Fibroblast of pulmonary artery (primary cell): ENCODE results near the gene LTBP2.

Source experiments
- DNase-seq: peaks from one replicate; pipeline ENCODE4 v3.0.0-alpha.2; 2010; ENCODE audit warnings: low read depth
- H3K4me3 ChIP-seq: replicated peaks from 2 replicates; pipeline ENCODE4 v1.5.1; 2011; ENCODE audit warnings: low read depth, mild to moderate bottlenecking, control low read depth, low read length, moderate library complexity
- TF ChIP-seq, protein P1 (sequence below): IDR thresholded peaks from 2 replicates; pipeline ENCODE4 v1.5.1; 2011; ENCODE audit warnings: mild to moderate bottlenecking, control low read depth, low read length, inconsistent platforms; ENCODE audit errors: missing control alignments

LTBP2 gene

DNA sequence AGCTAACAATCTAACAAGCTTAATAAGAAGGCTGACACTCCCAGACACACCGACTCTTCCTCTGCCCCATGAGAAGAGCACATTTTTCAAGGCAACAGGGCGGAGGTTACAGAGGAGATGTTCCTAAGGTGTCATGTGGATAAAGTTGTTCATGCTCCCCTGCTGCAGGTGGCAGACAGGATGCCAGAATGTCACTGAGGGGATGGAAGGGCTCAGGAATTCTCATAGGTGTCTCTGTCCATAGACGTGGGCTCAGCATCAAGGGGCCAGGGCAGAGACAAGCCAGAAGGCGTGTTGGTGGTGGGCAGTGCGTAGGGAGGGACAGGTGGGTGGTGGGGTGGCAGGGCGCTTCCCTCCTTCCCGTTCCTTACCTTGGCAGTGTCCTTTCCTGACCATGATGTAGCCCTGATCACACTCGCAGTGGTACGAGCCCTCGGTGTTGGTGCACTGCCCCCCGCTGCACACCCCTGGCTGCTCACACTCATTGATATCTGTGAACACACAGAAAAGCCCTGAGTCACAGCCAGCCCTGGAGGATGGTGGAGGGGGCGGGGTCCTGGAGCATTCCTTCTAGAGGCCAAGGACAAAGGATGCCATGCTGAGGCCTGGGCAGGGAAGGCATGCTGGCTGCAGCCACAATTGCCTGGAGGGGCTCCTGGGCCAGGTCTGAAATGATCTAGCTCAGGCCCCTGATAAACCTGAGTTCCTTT lies 95.4 kb downstream of the LTBP2 start:
- DNase-seq = peak; percentile 19
- TF ChIP-seq, protein P1, sequence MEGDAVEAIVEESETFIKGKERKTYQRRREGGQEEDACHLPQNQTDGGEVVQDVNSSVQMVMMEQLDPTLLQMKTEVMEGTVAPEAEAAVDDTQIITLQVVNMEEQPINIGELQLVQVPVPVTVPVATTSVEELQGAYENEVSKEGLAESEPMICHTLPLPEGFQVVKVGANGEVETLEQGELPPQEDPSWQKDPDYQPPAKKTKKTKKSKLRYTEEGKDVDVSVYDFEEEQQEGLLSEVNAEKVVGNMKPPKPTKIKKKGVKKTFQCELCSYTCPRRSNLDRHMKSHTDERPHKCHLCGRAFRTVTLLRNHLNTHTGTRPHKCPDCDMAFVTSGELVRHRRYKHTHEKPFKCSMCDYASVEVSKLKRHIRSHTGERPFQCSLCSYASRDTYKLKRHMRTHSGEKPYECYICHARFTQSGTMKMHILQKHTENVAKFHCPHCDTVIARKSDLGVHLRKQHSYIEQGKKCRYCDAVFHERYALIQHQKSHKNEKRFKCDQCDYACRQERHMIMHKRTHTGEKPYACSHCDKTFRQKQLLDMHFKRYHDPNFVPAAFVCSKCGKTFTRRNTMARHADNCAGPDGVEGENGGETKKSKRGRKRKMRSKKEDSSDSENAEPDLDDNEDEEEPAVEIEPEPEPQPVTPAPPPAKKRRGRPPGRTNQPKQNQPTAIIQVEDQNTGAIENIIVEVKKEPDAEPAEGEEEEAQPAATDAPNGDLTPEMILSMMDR = no peak
- no peak overlapping the region for H3K4me3 ChIP-seq

DNA sequence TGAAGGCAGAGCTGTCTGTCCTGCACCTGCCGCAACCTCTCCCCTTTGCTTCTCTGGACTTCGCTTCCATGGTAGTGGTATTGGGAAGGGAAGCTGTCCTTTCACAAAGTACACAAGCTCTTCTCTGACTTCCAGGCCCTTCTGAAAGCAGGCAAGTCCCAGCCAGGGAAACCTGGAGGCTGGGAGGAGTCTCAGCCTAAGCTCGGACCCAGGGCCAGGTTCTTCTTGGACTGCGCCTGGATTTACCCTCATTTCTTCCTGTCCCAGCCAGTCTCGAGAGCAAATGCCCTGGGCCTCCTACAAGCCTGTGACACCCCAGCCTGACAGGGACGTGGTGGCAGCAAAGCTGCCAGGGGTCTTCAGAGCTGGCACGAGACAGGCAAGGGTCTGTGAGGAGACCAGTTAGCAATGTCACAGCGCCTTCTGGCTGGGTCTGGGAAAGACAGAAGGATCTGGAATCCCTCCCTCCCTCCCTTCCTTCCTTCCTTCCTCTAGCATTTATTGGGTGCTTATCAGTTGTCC lies 96.1 kb downstream of the LTBP2 start:
- TF ChIP-seq, protein P1 = no peak
- H3K4me3 ChIP-seq = no peak overlapping the region
- DNase-seq = no peak

DNA sequence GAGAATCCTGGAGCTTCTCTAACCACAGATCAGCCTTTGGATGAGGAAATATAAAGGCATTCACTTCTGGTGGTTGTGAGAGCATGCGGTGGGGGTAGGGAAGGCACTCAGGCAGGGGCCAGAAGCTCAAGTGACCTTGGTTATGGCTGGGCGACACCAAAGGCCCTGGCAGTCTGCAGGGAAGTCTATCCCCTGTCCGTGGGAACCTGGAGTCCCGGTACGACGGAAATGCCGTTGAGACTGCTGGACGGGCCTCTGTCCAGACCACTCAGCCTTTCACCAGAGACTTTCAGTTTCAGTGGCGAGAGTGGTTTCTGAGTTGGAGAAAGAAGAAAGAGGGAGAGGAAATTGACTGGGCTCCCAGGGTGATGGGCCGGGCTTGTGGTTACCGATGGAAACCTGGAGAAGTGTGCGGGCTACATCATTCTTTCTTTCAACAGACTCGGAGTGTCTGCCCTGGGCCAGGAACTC lies 97.5 kb downstream of the LTBP2 start:
- TF ChIP-seq, protein P1 = no peak
- no peak overlapping the region for H3K4me3 ChIP-seq
- DNase-seq = peak; percentile 42

DNA sequence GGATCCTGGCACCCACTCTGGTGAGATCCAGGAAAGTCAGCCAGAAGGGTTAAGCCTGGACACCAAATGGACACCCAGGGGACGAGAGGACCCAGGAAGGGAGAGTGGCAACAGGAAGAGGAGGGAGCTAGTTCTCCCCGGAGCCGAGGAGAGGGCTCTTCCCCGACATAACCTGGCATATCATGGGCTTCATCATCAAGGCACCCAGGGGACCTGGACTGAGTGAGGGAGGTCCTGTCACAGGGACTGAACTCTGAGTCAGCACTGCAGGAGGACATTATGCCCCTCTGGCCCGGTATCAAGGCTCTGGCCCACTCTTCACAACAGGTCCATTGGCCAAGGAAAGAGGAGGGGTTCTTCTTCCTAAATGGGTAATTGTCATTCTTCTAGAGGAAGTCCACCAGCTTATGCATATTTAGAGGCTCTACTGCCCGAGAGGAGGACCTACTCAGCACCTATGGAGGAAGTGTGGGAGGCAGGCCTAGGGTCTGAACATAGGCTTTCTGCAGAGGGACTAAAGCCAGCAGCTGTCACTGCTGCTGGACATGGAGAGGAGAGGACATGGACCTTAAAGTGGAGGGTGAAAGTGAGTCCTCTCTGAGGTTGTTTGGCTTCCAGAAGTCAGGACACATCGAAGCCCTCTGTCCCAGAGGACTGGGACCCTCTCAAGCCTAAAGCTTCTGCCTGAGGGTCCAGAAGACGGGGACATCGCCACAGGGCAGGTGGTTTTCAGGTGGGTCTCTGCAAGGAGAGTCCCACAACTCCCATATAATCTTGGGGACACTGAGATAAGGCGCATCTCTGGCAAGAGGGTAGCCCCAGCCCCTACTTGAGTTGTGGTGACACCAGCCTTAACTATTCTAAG lies 99.8 kb downstream of the LTBP2 start:
- TF ChIP-seq, protein P1 = no peak
- H3K4me3 ChIP-seq = no peak overlapping the region
- DNase-seq = no peak

DNA sequence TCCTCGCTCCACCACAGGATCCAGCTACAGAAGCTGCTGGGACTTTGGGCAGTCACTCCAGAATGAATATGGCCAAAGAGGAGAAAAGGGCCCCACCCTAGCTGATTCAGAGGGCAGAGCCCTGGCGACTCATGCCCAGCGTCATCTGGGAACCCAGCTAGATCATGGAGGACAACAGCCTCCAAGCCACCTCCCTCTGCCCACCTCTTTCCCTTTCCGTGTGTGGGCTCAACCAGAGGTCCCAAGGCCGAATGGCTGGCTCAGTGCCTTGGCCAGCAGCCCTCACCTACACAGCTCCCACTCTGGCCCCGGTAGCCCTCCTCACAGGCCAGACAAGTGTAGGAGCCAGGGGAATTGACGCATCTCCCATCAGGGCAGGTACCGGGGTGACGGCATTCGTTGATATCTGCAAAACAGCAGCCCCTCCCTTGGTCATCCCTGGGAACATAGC lies 101.1 kb downstream of the LTBP2 start:
- DNase-seq = peak; percentile 48
- H3K4me3 ChIP-seq = no peak overlapping the region
- TF ChIP-seq, protein P1 = no peak

DNA sequence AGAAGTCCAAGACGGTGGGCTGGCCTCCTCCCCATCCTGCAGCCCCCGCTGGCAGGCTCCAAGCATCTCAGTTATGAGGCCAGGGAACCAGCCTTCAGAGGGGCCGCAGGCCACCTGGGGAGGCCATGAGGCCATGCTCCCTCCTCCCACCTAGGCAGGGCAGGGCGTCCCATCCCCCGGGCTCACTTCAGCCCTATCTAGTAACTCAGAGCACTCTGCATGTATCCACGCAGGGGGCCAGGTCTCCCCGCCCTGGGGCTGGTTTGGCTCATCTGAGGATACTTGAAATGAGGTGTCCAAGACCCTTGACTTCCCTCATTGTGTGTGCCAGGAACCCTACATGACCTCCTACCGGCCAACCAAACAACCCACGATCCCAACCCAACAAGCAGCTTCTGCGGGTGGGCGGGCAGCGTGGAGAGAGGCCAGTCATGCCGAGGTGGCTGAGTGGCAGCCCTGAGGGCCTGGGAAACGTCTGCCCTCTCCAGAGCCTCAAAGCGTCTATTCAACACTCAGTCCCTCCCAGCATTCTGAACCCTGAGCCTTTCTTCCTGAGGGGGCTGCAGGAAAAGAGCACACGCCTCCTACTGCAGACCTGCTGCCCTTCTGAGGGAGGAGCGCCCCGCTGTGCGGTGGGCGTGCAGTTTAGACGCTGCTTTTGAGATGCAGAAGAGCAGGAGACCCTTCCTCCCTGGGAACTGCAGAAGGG lies 101.7 kb downstream of the LTBP2 start:
- peak; percentile 27 for DNase-seq
- no peak overlapping the region for H3K4me3 ChIP-seq
- TF ChIP-seq, protein P1 = no peak
